OCI-LY7 (cell line): ENCODE results near the gene TNNI3K. TPM values are rescaled to one million over a fixed set of nuclear protein-coding genes. Genes with fewer than 3 reads are reported as not detected.

ENCODE experiments used
- Bru-seq: library from RNA; stranded (reverse); fragments of 400-500 nt; gene quantifications from one replicate; lab custom pipeline; 2021; lab: Mats Ljungman, UMichigan
- BruChase-seq, 2 experiments: library from RNA; stranded (reverse); fragments of 400-500 nt; gene quantifications; one replicate each; lab custom pipeline; 2021; lab: Mats Ljungman, UMichigan
- BruUV-seq: library from RNA; stranded (reverse); fragments of 400-500 nt; replicated peaks from 2 replicates; lab custom pipeline; 2021; lab: Mats Ljungman, UMichigan
- CTCF ChIA-PET: fragments of 300-600 bp; sonication (Branson Sonifier 250); formaldehyde crosslinking; loops from one replicate; lab custom pipeline; 2022; ENCODE audit warnings: antibody characterized with exemption; ENCODE audit not compliant: unreplicated experiment; lab: Charles Lee
- POLR2A ChIA-PET: fragments of 300-600 bp; sonication (Branson Sonifier 250); formaldehyde crosslinking; loops from one replicate; lab custom pipeline; 2022; ENCODE audit warnings: antibody characterized with exemption; lab: Charles Lee
- DNase-seq: peaks from one replicate; pipeline ENCODE4 v3.0.0-alpha.2; 2015; ENCODE audit warnings: low spot score
- H2AFZ ChIP-seq: fragments of 200-600 bp; sonication (generic), shearing (Covaris generic); 2 replicates; pipeline ENCODE4 v1.6.1; 2014; ENCODE audit warnings: mild to moderate bottlenecking, antibody characterized with exemption, low read length, moderate library complexity
- H3K27ac ChIP-seq: fragments of 200-600 bp; sonication (generic); 2 replicates; pipeline ENCODE4 v1.5.1; 2014; ENCODE audit warnings: mixed run types, low read depth, mild to moderate bottlenecking, moderate library complexity, low read length, inconsistent platforms; ENCODE audit not compliant: poor library complexity, severe bottlenecking
- H3K36me3 ChIP-seq: fragments of 200-600 bp; sonication (generic); 2 replicates; pipeline ENCODE4 v1.6.1; 2014; ENCODE audit warnings: mild to moderate bottlenecking, antibody characterized with exemption, low read length, moderate library complexity, mixed read lengths; ENCODE audit not compliant: insufficient read depth
- H3K4me1 ChIP-seq: fragments of 200-600 bp; sonication (generic); 2 replicates; pipeline ENCODE4 v1.5.1; 2014; ENCODE audit warnings: mild to moderate bottlenecking, low read length; ENCODE audit not compliant: insufficient read depth, poor library complexity, severe bottlenecking
- H3K4me2 ChIP-seq: fragments of 200-600 bp; sonication (generic); 2 replicates; pipeline ENCODE4 v1.6.1; 2014; ENCODE audit warnings: mild to moderate bottlenecking, low read length
- H3K4me3 ChIP-seq: fragments of 200-600 bp; sonication (generic); 2 replicates; pipeline ENCODE4 v1.5.1; 2014; ENCODE audit warnings: mild to moderate bottlenecking, low read depth, low read length; ENCODE audit not compliant: poor library complexity, severe bottlenecking
- H3K79me2 ChIP-seq: fragments of 200-600 bp; sonication (generic); 2 replicates; pipeline ENCODE4 v1.6.1; 2016; ENCODE audit warnings: low read depth, mild to moderate bottlenecking, low read length, moderate library complexity, mixed read lengths; ENCODE audit not compliant: insufficient read depth
- H3K9me2 ChIP-seq: fragments of 200-600 bp; sonication (generic); 2 replicates; pipeline ENCODE4 v1.6.1; 2016; ENCODE audit warnings: mild to moderate bottlenecking, low read length, mixed read lengths; ENCODE audit not compliant: insufficient read depth
- H3K9me3 ChIP-seq: fragments of 200-600 bp; sonication (generic); 2 replicates; pipeline ENCODE4 v1.6.1; 2014; ENCODE audit warnings: mild to moderate bottlenecking, mixed run types, low read length, mixed read lengths
- H4K20me1 ChIP-seq: fragments of 200-600 bp; sonication (generic); 2 replicates; pipeline ENCODE4 v1.6.1; 2014; ENCODE audit warnings: mild to moderate bottlenecking, antibody characterized with exemption, low read length, moderate library complexity, mixed read lengths; ENCODE audit not compliant: insufficient read depth
- EZH2phosphoT487 ChIP-seq: fragments of 200-600 bp; sonication (generic); IDR thresholded peaks from 2 replicates; pipeline ENCODE4 v1.6.1; 2018; ENCODE audit warnings: low read depth, borderline replicate concordance, mild to moderate bottlenecking, mixed run types, antibody characterized with exemption, low read length, moderate library complexity, mixed read lengths
- intact Hi-C: fragments of 100-400 bp; cut with micrococcal nuclease; formaldehyde crosslinking; loops from one replicate; pipeline ENCODE4 v1.10.0; 2022; ENCODE audit not compliant: unreplicated experiment
- long read RNA-seq: library from polyadenylated mRNA; stranded (forward); transcript quantifications from one replicate; pipeline ENCODE4 v2.0.0, GENCODE V29; 2022
- total RNA-seq, 2 experiments: library from RNA; depleted of rRNA in 1 of 2; stranded (reverse); fragments of >200 nt in 1 of 2; shearing (Covaris generic) in 1 of 2; gene quantifications; 2 replicates each; pipeline ENCODE4 v1.2.3, GENCODE V29; 2014 to 2022
- TF ChIP-seq, protein P1 (sequence below): fragments of 200-600 bp; sonication (generic); conservative IDR thresholded peaks from 2 replicates; pipeline ENCODE4 v1.5.1; 2014; ENCODE audit warnings: mild to moderate bottlenecking, antibody characterized with exemption, low read length, moderate library complexity, mixed read lengths

TNNI3K gene, protein sequence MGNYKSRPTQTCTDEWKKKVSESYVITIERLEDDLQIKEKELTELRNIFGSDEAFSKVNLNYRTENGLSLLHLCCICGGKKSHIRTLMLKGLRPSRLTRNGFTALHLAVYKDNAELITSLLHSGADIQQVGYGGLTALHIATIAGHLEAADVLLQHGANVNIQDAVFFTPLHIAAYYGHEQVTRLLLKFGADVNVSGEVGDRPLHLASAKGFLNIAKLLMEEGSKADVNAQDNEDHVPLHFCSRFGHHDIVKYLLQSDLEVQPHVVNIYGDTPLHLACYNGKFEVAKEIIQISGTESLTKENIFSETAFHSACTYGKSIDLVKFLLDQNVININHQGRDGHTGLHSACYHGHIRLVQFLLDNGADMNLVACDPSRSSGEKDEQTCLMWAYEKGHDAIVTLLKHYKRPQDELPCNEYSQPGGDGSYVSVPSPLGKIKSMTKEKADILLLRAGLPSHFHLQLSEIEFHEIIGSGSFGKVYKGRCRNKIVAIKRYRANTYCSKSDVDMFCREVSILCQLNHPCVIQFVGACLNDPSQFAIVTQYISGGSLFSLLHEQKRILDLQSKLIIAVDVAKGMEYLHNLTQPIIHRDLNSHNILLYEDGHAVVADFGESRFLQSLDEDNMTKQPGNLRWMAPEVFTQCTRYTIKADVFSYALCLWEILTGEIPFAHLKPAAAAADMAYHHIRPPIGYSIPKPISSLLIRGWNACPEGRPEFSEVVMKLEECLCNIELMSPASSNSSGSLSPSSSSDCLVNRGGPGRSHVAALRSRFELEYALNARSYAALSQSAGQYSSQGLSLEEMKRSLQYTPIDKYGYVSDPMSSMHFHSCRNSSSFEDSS
- total RNA-seq (2014; rRNA removed; shearing (Covaris generic)) (not detected in 2 replicates), total RNA-seq (2022) (not detected in 2 replicates), Bru-seq, nascent RNA (not detected), BruChase-seq, experiment 1, labeled RNA remaining after a 6-hour chase (not detected), BruChase-seq, experiment 2, labeled RNA remaining after a 2-hour chase (not detected)
- long read RNA-seq, partial matches to known transcripts = 0 of 1 reads
- long read RNA-seq, other reads (novel, unspliced or antisense) = 1 of 1 reads

DNA sequence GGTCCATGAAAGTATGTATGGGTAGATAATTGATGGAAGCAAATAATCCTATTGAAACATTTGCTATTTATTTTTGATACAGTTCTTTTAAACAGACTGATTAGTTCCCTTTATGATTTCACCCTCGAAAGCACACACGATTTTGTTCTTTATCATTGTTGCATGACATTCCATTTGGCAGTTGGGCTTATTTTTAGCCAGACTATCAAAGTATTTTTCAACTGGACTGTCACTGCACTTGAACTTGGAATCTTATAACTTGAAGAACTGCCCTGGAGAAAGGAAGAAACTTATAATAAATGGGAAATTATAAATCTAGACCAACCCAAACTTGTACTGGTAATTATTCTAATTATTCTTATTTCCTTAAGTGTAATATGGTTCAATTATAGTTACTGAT lies at the start of gene TNNI3K:
Gene TNNI3K, plus strand, starts transcription at position 235 of the 400 bp plus-strand sequence. Its CDS starts 65 bp downstream, at position 300.
- Histone ChIP-seq H3K9me3 (no peaks in the 10 kb centered on the region), H3K4me1 (no peaks in the 10 kb centered on the region), H2AFZ (no peak within 1 kb of the TSS), H3K79me2 (no peaks in the 10 kb centered on the region), H3K9me2 (no peaks in the 10 kb centered on the region; the same call in 1 of the 2 replicates), H3K27ac (no peak within 1 kb of the TSS), H3K36me3 (no peaks in the 10 kb centered on the region), H3K4me2 (no peak within 1 kb of the TSS), H3K4me3 (no peak within 1 kb of the TSS), H4K20me1 (no peaks in the 10 kb centered on the region)
- ChIA-PET CTCF (no interaction called here), POLR2A (no interaction called here)
- BruUV-seq = no TSS peak
- intact Hi-C loops = no loop called here
- DNase-seq = no peak
- TF ChIP-seq EZH2phosphoT487 = no peak
- TF ChIP-seq, protein P1, sequence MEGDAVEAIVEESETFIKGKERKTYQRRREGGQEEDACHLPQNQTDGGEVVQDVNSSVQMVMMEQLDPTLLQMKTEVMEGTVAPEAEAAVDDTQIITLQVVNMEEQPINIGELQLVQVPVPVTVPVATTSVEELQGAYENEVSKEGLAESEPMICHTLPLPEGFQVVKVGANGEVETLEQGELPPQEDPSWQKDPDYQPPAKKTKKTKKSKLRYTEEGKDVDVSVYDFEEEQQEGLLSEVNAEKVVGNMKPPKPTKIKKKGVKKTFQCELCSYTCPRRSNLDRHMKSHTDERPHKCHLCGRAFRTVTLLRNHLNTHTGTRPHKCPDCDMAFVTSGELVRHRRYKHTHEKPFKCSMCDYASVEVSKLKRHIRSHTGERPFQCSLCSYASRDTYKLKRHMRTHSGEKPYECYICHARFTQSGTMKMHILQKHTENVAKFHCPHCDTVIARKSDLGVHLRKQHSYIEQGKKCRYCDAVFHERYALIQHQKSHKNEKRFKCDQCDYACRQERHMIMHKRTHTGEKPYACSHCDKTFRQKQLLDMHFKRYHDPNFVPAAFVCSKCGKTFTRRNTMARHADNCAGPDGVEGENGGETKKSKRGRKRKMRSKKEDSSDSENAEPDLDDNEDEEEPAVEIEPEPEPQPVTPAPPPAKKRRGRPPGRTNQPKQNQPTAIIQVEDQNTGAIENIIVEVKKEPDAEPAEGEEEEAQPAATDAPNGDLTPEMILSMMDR = no peak

DNA sequence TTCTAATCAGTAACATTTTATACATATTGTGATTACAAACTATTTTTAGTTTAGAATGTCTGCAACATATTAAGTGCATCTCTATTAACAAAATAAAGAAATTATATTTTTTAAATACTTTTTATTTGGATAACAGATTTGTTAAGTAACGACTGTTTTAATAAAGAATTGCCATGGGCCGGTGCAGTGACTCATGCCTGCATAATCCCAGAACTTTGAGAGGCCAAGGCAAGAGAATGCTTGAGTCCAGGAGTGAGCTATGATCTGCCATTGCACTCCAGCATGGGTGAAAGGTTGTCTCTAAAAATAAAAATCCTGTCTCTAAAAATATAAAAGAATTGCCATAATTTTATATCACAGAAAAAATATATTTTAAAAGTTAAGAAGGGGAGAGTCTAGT lies 41.3 kb upstream of the TNNI3K start:
- H3K9me2 ChIP-seq = no peaks in the 10 kb centered on the region
- H3K36me3 ChIP-seq = no peaks in the 10 kb centered on the region
- no peak overlapping the region for H3K4me3 ChIP-seq
- H2AFZ ChIP-seq = no peak overlapping the region
- no peak overlapping the region for H3K27ac ChIP-seq
- intact Hi-C loops = no loop called here
- H3K9me3 ChIP-seq = no peaks in the 10 kb centered on the region
- H4K20me1 ChIP-seq = no peaks in the 10 kb centered on the region
- POLR2A ChIA-PET = interaction anchor here (1.1 kb wide), 1 partner anchor 10 kb away, joined by 3 read pairs; no protein-coding TSS in a partner anchor
- DNase-seq = no peak
- H3K4me2 ChIP-seq = no peak overlapping the region
- peaks cover 8% of the 10 kb centered on the region for H3K4me1 ChIP-seq
- no peaks in the 10 kb centered on the region for H3K79me2 ChIP-seq
- TF ChIP-seq, protein P1 = no peak
- no peak for TF ChIP-seq EZH2phosphoT487
- no TSS peak for BruUV-seq
- CTCF ChIA-PET = no interaction called here
